HL-60 (cell line): ENCODE data around the gene KAZALD1.

Source experiments
- DNase-seq, 2 experiments: peaks; one replicate each; pipeline ENCODE4 v3.0.0-alpha.2; 2010 to 2020; ENCODE audit warnings: low read depth in 1 of 2, low spot score in 1 of 2
- H3K27ac ChIP-seq: fragments of 250-450 bp; sonication (Bioruptor Pico); replicated peaks from 2 replicates; pipeline ENCODE4 v1.5.1; 2020; ENCODE audit warnings: mild to moderate bottlenecking, moderate library complexity
- H3K27me3 ChIP-seq: fragments of 250-450 bp; sonication (Bioruptor Pico); 2 replicates; pipeline ENCODE4 v1.5.1; 2021; ENCODE audit warnings: mild to moderate bottlenecking, moderate library complexity; ENCODE audit not compliant: insufficient read depth, poor library complexity, severe bottlenecking
- H3K4me3 ChIP-seq: replicated peaks from 2 replicates; pipeline ENCODE4 v1.5.1; 2011; ENCODE audit warnings: mild to moderate bottlenecking, control low read depth, low read length; ENCODE audit not compliant: insufficient read depth
- CTCF ChIP-seq: IDR thresholded peaks from one replicate; pipeline ENCODE4 v1.5.1; 2011; ENCODE audit warnings: low read length, control low read depth, inconsistent platforms; ENCODE audit not compliant: insufficient read depth
- GABPA ChIP-seq: IDR thresholded peaks from 2 replicates; pipeline ENCODE4 v1.6.1; 2012; ENCODE audit warnings: low read depth
- POLR2AphosphoS5 ChIP-seq: IDR thresholded peaks from 2 replicates; pipeline ENCODE4 v1.6.1; 2012; ENCODE audit warnings: low read depth
- REST ChIP-seq: IDR thresholded peaks from 2 replicates; pipeline ENCODE4 v1.6.1; 2012; ENCODE audit warnings: low read depth; ENCODE audit not compliant: insufficient replicate concordance
- SPI1 ChIP-seq: IDR thresholded peaks from 2 replicates; pipeline ENCODE4 v1.6.1; 2012; ENCODE audit warnings: low read depth, mild to moderate bottlenecking, borderline replicate concordance

KAZALD1 gene

GRCh38 chr10:101054876-101055275, 6.9 kb upstream of the KAZALD1 start:
- TF ChIP-seq CTCF (no peak), GABPA (no peak), SPI1 (no peak), POLR2AphosphoS5 (no peak), REST (no peak)
- H3K27me3 ChIP-seq = peaks cover 2% of the 10 kb centered on the region
- no peak overlapping the region for H3K27ac ChIP-seq
- no peak for DNase-seq
- H3K4me3 ChIP-seq = no peak overlapping the region

GRCh38 chr10:101055411-101055810, 6.4 kb upstream of the KAZALD1 start:
- Histone ChIP-seq H3K27ac (no peak overlapping the region), H3K27me3 (no peaks in the 10 kb centered on the region), H3K4me3 (no peak overlapping the region)
- DNase-seq = no peak
- TF ChIP-seq SPI1 (no peak), GABPA (no peak), POLR2AphosphoS5 (no peak), CTCF (no peak), REST (no peak)

GRCh38 chr10:101056365-101057151, 5.2 kb upstream of the KAZALD1 start:
- Histone ChIP-seq H3K27ac (no peak overlapping the region), H3K4me3 (no peak overlapping the region), H3K27me3 (no peaks in the 10 kb centered on the region)
- TF ChIP-seq REST (no peak), SPI1 (no peak), POLR2AphosphoS5 (no peak), CTCF (no peak), GABPA (no peak)
- no peak for DNase-seq
